ENCODE measurements around the gene UBE2G2.

GRCh38 chr21:44793592-44794374 is 7.8 kb downstream of the UBE2G2 start:
- TF ChIP-seq POLR2AphosphoS5 (IDR thresholded peaks at IDR 0.05; ENCODE audit: insufficient read depth, low read depth, low read length): no peak
- no peak for TF ChIP-seq CTCF (IDR thresholded peaks at IDR 0.05; ENCODE audit: extremely low read depth in 1 of 2, insufficient read depth in 1 of 2, low read depth in 1 of 2, low read length in 2 of 2)
- no peak for TF ChIP-seq POLR2A (IDR thresholded peaks at IDR 0.05; ENCODE audit: low read depth, low read length)
- TF ChIP-seq JUN (IDR thresholded peaks at IDR 0.05; ENCODE audit: borderline replicate concordance, insufficient read depth, insufficient read length, low read depth): no peak
- TF ChIP-seq FOS (IDR thresholded peaks at IDR 0.05; ENCODE audit: borderline replicate concordance, insufficient read depth, low read length): no peak
